GM12878 (cell line): Measurements from ENCODE around the gene PLEKHG4B. TPM values are rescaled to one million over a fixed set of nuclear protein-coding genes. Genes with fewer than 3 reads are reported as not detected.
"Not testable (repeated sequence)": the region's sequence is repeated elsewhere in the genome, so short reads cannot be mapped to it uniquely, and the experiment has no call there.

ENCODE experiments used
- ATAC-seq: fragments of 200-7000 bp; cut with Tn5 transposase; 3 replicates; pipeline ENCODE4 v1.9.1; 2020; ENCODE audit warnings: mild to moderate bottlenecking, moderate library complexity
- BruUV-seq: library from RNA; stranded (reverse); fragments of 400-500 nt; replicated peaks from 2 replicates; lab custom pipeline; 2021; lab: Mats Ljungman, UMichigan
- CTCF ChIA-PET: fragments of 300-600 bp; sonication (Branson Sonifier 250); formaldehyde crosslinking; extraction: SDS; loops from one replicate; lab custom pipeline; 2021; ENCODE audit warnings: inconsistent platforms; lab: Yijun Ruan, JAX
- POLR2A ChIA-PET: fragments of 350-600 bp; formaldehyde crosslinking; extraction: SDS; loops from one replicate; lab custom pipeline; 2021; ENCODE audit warnings: inconsistent platforms; lab: Charles Lee
- RAD21 ChIA-PET: fragments of 300-600 bp; sonication (Branson Sonifier 250); formaldehyde crosslinking; loops from one replicate; lab custom pipeline; 2023; ENCODE audit warnings: antibody characterized with exemption; ENCODE audit not compliant: unreplicated experiment; lab: Charles Lee
- SMC1A ChIA-PET: fragments of 300-600 bp; sonication (Branson Sonifier 250); formaldehyde crosslinking; loops from one replicate; lab custom pipeline; 2023; ENCODE audit not compliant: unreplicated experiment, uncharacterized antibody; lab: Charles Lee
- DNase-seq: peaks from one replicate; pipeline ENCODE4 v3.0.0-alpha.2; 2011; ENCODE audit warnings: low read depth, low spot score
- FAIRE-seq: peaks from 3 replicates; lab custom pipeline; 2011; peaks lifted over from hg19 to GRCh38; lab: Jason Lieb, UNC
- H2AFZ ChIP-seq: 2 replicates; pipeline ENCODE4 v1.6.0; 2011; ENCODE audit warnings: low read depth, low read length, control low read depth; ENCODE audit not compliant: control insufficient read depth
- H3K27ac ChIP-seq: 2 replicates; pipeline ENCODE4 v1.5.1; 2011; ENCODE audit warnings: control low read depth; ENCODE audit not compliant: control insufficient read depth, insufficient read depth
- H3K27me3 ChIP-seq, 2 experiments: replicated peaks in 1 of 2; 2 replicates each; pipeline versions ENCODE4 v1.6.0 to v1.6.1; 2011; ENCODE audit warnings: low read length in 1 of 2; ENCODE audit not compliant: control insufficient read depth in 2 of 2, insufficient read depth in 2 of 2
- H3K36me3 ChIP-seq, 2 experiments: 2 replicates each; pipeline ENCODE4 v1.5.1; 2011; ENCODE audit warnings: low read length in 1 of 2; ENCODE audit not compliant: control insufficient read depth in 2 of 2, insufficient read depth in 2 of 2
- H3K4me1 ChIP-seq: 2 replicates; pipeline ENCODE4 v1.6.1; 2011; ENCODE audit warnings: mild to moderate bottlenecking, low read length, moderate library complexity, mixed read lengths; ENCODE audit not compliant: control insufficient read depth, insufficient read depth
- H3K4me2 ChIP-seq: 2 replicates; pipeline ENCODE4 v1.6.0; 2011; ENCODE audit warnings: control low read depth; ENCODE audit not compliant: control insufficient read depth, insufficient read depth
- H3K4me3 ChIP-seq: fragments of 200-600 bp; sonication (generic); 2 replicates; pipeline ENCODE4 v1.5.1; 2016
- H3K79me2 ChIP-seq: 2 replicates; pipeline ENCODE4 v1.6.0; 2011; ENCODE audit warnings: low read length; ENCODE audit not compliant: control insufficient read depth, insufficient read depth
- H3K9ac ChIP-seq: 2 replicates; pipeline ENCODE4 v1.8.0; 2011; ENCODE audit warnings: low read length, control low read depth, mixed read lengths; ENCODE audit not compliant: control insufficient read depth, insufficient read depth
- H3K9me3 ChIP-seq: replicated peaks from 3 replicates; pipeline ENCODE4 v1.5.1; 2011; ENCODE audit warnings: mild to moderate bottlenecking, low read length; ENCODE audit not compliant: control insufficient read depth, insufficient read depth
- H4K20me1 ChIP-seq: 2 replicates; pipeline ENCODE4 v1.6.0; 2011; ENCODE audit not compliant: control insufficient read depth, insufficient read depth
- BCL11A ChIP-seq: IDR thresholded peaks from 2 replicates; pipeline ENCODE4 v1.6.1; 2011; ENCODE audit warnings: low read depth, low read length
- BCLAF1 ChIP-seq: fragments of 450-650 bp; IDR thresholded peaks from 2 replicates; pipeline ENCODE4 v1.6.1; 2017; ENCODE audit warnings: antibody characterized with exemption, mild to moderate bottlenecking, moderate library complexity
- E2F8 ChIP-seq: fragments of 450-650 bp; IDR thresholded peaks from 2 replicates; pipeline ENCODE4 v1.6.1; 2018; ENCODE audit warnings: mild to moderate bottlenecking, low read depth, moderate library complexity; ENCODE audit not compliant: partially characterized antibody
- ELK1 ChIP-seq: IDR thresholded peaks from 2 replicates; pipeline ENCODE4 v1.6.1; 2012; ENCODE audit warnings: low read depth, low read length, improper control_type of control experiment
- KDM1A ChIP-seq: fragments of 200-600 bp; sonication (generic); IDR thresholded peaks from 2 replicates; pipeline ENCODE4 v1.6.1; 2016; ENCODE audit warnings: borderline replicate concordance
- WGBS: methylation state at CpG from one replicate; pipeline ENCODE4 v1.1.6; 2016; ENCODE audit warnings: low lambda C conversion rate; ENCODE audit not compliant: insufficient replicate concordance, insufficient coverage; ENCODE audit errors: missing lambda C conversion rate; 5-methylcytosine and 5-hydroxymethylcytosine counted together
- in situ Hi-C: fragments of 300-500 bp; cut with MboI; formaldehyde crosslinking; loops from 9 replicates; pipeline ENCODE4 v1.14.3; 2018; ENCODE audit warnings: mixed read lengths
- intact Hi-C: fragments of 100-400 bp; cut with micrococcal nuclease; formaldehyde crosslinking; loops from one replicate; pipeline ENCODE4 v1.14.2; 2022; ENCODE audit not compliant: unreplicated experiment
- polyA plus RNA-seq, 11 experiments: library from polyadenylated mRNA; depleted of rRNA in 4 of 11; unstranded in 6 of 11; stranded (reverse) in 5 of 11; fragments of >200 nt; fragmentation: Nextera tagmentation in 4 of 11; fragmentation: Illumina TruSeq in 1 of 11; extraction: Ambion mirVana in 4 of 11; extraction: Trizol in 1 of 11; gene quantifications; 1 replicate in 1 of 11; 2 replicates in 10 of 11; pipeline versions ENCODE4 v1.2.1 to v1.2.3, GENCODE V29; 2011 to 2016; ENCODE audit warnings: inconsistent platforms in 2 of 11, missing spikeins in 2 of 11, low read depth in 1 of 11
- total RNA-seq, 4 experiments: library from RNA; depleted of rRNA in 3 of 4; stranded (reverse); fragments of >200 nt in 3 of 4; fragmentation: Illumina TruSeq in 1 of 4; extraction: Trizol in 1 of 4; gene quantifications; 2 replicates each; pipeline versions ENCODE4 v1.2.1 to v1.2.3, GENCODE V29; 2013 to 2021
- TF ChIP-seq, protein P1 (sequence below): fragments of 450-650 bp; IDR thresholded peaks from 2 replicates; pipeline ENCODE4 v1.6.1; 2014; ENCODE audit warnings: mild to moderate bottlenecking

Gene PLEKHG4B
- total and polyA plus RNA-seq, 10 of the 15 experiments (the other 5 are each of a cell fraction or from before 2014, with no cell fraction given), result under 0.01 to 0.05 (median 0.01) TPM; not detected in 6

GRCh38 chr5:234450-234849 is 142.5 kb downstream of the PLEKHG4B start:
- 97% methylated on average over 8 of the region's 8 CpGs for WGBS
- Histone ChIP-seq H3K4me1 (no peaks in the 10 kb centered on the region), H3K4me2 (no peak overlapping the region), H3K79me2 (no peaks in the 10 kb centered on the region), H4K20me1 (no peaks in the 10 kb centered on the region), H3K27me3 (no peaks in the 10 kb centered on the region), H3K4me3 (no peak overlapping the region), H3K9me3 (no peaks in the 10 kb centered on the region), H2AFZ (no peak overlapping the region), H3K27ac (no peak overlapping the region), H3K36me3 (peaks cover 2 to 5% of the 10 kb centered on the region in 2 experiments), H3K9ac (no peak overlapping the region)
- in situ Hi-C loops (no loop called here), intact Hi-C loops (no loop called here)
- BruUV-seq, result no TSS peak
- no peak for TF ChIP-seq BCLAF1
- no peak for TF ChIP-seq E2F8
- TF ChIP-seq KDM1A, result no peak
- no peak for TF ChIP-seq ELK1
- TF ChIP-seq, protein P1, sequence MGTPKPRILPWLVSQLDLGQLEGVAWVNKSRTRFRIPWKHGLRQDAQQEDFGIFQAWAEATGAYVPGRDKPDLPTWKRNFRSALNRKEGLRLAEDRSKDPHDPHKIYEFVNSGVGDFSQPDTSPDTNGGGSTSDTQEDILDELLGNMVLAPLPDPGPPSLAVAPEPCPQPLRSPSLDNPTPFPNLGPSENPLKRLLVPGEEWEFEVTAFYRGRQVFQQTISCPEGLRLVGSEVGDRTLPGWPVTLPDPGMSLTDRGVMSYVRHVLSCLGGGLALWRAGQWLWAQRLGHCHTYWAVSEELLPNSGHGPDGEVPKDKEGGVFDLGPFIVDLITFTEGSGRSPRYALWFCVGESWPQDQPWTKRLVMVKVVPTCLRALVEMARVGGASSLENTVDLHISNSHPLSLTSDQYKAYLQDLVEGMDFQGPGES, result no peak
- TF ChIP-seq BCL11A, result no peak
- ChIA-PET RAD21 (no interaction called here), CTCF (no interaction called here), POLR2A (no interaction called here), SMC1A (no interaction called here)
- ATAC-seq (no peak), DNase-seq (no peak), FAIRE-seq (no peak)

- H3K9ac ChIP-seq, CTCF ChIA-PET, H3K36me3 ChIP-seq, H3K4me1 ChIP-seq, RAD21 ChIA-PET, DNase-seq, H2AFZ ChIP-seq, H3K27ac ChIP-seq, FAIRE-seq, H3K79me2 ChIP-seq, H3K4me2 ChIP-seq, H4K20me1 ChIP-seq, ATAC-seq, H3K9me3 ChIP-seq, SMC1A ChIA-PET, H3K27me3 ChIP-seq, POLR2A ChIA-PET, intact Hi-C loops, H3K4me3 ChIP-seq, BruUV-seq, in situ Hi-C loops: not testable (repeated sequence)
- 96% methylated on average over 6 of the region's 9 CpGs for WGBS
Observed at GRCh38 chr5:235527-235926, 143.6 kb downstream of the PLEKHG4B start.
